HUES6 (cell line): ENCODE data around the gene LEF1.

Experiments used
- H3K27ac ChIP-seq: 2 replicates; pipeline ENCODE4 v1.7.0; 2013; ENCODE audit warnings: low read depth, mild to moderate bottlenecking, low read length, inconsistent platforms
- H3K27me3 ChIP-seq: 2 replicates; pipeline ENCODE4 v1.6.1; 2013; ENCODE audit warnings: low read length; ENCODE audit not compliant: control insufficient read depth, insufficient read depth
- H3K36me3 ChIP-seq: 2 replicates; pipeline ENCODE4 v1.6.1; 2013; ENCODE audit warnings: low read length; ENCODE audit not compliant: control insufficient read depth, insufficient read depth
- H3K4me1 ChIP-seq: 2 replicates; pipeline ENCODE4 v1.6.1; 2013; ENCODE audit warnings: low read length; ENCODE audit not compliant: control insufficient read depth, insufficient read depth
- H3K4me3 ChIP-seq: 2 replicates; pipeline ENCODE4 v1.5.1; 2013; ENCODE audit warnings: low read depth, low read length
- H3K9ac ChIP-seq: one replicate; pipeline ENCODE4 v1.6.1; 2013; ENCODE audit warnings: mild to moderate bottlenecking, low read length
- H3K9me3 ChIP-seq: 2 replicates; pipeline ENCODE4 v1.6.1; 2013; ENCODE audit warnings: low read depth, low read length; ENCODE audit not compliant: control insufficient read depth, insufficient read depth

The LEF1 gene

DNA sequence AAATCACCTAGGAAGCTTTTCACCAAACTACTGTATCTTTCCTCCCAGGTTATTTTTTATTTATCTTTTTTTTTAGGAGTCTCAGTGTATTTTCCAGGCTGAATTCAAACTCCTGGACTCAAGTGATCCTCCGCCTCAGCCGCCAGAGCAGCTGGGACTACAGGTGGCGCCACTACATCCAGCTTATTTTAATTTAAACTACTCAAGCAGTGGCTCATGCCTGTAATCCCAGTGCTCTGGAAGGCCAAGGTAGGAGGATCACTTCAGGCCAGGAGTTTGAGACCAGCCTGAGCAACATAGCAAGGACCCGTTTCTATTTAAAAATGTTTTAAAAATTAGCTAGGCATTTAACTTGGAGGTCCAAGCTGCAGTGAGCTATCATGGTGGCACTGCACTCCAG is 37.8 kb downstream of the LEF1 start:
- Histone ChIP-seq H3K27ac (no peak overlapping the region), H3K9me3 (no peaks in the 10 kb centered on the region), H3K4me1 (peaks cover 18% of the 10 kb centered on the region), H3K27me3 (no peaks in the 10 kb centered on the region), H3K4me3 (no peak overlapping the region), H3K36me3 (no peaks in the 10 kb centered on the region), H3K9ac (no peak overlapping the region)

DNA sequence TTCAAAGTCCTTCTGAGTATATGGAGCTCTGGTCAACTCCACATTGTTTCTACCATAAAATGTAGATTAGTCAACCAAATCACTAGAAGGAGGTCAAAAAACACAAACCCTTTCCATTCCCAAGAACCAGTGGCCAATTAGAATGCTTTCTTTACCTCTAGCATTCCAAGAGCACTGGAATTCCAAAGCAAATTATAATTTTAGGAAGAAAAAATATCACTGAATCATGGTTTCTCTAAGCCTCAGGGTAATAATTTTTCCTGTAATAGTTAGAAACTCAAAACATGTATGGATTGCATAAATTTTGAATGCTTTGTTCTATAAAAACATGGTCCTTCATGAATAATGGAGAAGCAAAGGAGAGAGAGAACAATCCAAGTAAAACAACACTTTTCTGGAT is 39.5 kb downstream of the LEF1 start:
- H3K27ac ChIP-seq: no peak overlapping the region
- H3K4me3 ChIP-seq: no peak overlapping the region
- H3K4me1 ChIP-seq: 0 out of 2 replicates have a peak, but pooled peaks cover 1% of the 10 kb centered on the region
- no peaks in the 10 kb centered on the region for H3K9me3 ChIP-seq
- H3K9ac ChIP-seq: no peak overlapping the region
- H3K36me3 ChIP-seq: no peaks in the 10 kb centered on the region
- H3K27me3 ChIP-seq: no peaks in the 10 kb centered on the region

DNA sequence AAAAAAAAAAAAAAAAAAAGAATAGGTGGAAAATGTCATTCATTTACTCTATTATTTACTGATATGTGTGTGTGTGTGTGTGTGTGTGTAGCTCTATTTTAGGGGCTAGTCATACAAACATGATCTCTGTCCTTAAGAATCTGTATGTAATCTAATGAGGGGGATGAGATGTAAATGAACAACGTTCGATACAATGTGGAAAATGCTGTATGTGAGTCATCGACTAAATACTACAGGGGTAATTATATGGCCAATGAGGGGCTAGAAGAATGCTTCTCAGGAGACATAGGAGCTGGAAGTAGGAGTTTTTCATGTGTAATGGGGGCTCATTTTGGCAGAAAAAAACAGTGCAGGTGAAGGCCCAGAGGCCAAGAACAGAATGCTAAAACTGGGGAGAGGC is 41.9 kb downstream of the LEF1 start:
- no peaks in the 10 kb centered on the region for H3K9me3 ChIP-seq
- H3K27ac ChIP-seq: no peak overlapping the region
- H3K9ac ChIP-seq: no peak overlapping the region
- no peaks in the 10 kb centered on the region for H3K4me1 ChIP-seq
- H3K36me3 ChIP-seq: no peaks in the 10 kb centered on the region; the same call in 1 of the 2 replicates
- no peak overlapping the region for H3K4me3 ChIP-seq
- H3K27me3 ChIP-seq: no peaks in the 10 kb centered on the region

DNA sequence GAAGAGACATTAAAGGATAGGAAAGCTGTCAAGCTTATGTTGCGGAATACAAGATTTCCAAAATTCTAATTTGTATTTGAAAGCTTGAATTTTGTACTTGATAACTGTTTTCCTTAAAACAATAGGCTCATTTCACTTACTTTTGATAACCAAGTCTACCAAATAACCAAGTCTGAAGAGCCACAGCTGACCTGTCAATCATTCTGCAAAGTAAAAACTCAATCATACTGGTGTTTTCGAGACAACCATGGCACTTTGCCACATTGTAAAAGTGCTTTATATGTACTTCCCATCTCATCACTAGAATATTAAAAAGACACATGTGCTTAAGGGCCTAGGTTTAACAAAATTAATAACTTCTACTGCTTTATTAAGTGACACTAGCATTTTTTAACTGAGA is 47.9 kb downstream of the LEF1 start:
- peaks cover 30% of the 10 kb centered on the region for H3K4me1 ChIP-seq

DNA sequence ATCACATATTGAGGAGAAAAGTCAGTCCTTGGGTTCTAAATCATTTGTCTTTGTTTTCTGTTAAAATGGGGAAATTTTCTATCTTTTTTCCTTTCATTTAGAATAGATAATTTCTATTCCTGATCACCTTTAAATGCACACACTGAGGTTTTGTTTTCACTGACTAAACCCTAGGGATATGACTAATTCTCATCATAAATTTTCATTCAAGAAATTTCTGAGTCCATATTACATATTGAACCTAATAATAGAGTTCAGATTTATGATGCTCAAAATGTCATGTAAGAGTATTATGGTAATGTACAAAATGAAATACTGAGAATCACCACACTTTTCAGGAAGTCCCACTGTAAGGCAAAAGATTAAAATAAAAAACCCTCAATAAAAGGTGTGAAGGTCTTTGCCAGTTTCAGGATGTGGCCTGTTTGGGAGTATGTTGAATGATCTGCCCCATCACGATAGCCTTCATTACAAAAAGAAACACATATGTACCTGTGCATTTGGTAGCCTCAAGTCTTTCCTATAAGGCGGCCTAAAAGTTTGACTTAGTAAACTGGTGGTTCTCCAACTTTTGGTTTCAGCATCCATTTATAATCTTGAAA is 49.4 kb downstream of the LEF1 start:
- no peaks in the 10 kb centered on the region for H3K9me3 ChIP-seq
- no peaks in the 10 kb centered on the region for H3K27me3 ChIP-seq
- H3K36me3 ChIP-seq: no peaks in the 10 kb centered on the region; the same call in 1 of the 2 replicates
- H3K4me1 ChIP-seq: peaks cover 40% of the 10 kb centered on the region
- no peak overlapping the region for H3K27ac ChIP-seq
- no peak overlapping the region for H3K4me3 ChIP-seq
- H3K9ac ChIP-seq: no peak overlapping the region

More for the DNA sequence above, 47.9 kb downstream of the LEF1 start:
- no peaks in the 10 kb centered on the region for H3K9me3 ChIP-seq
- no peak overlapping the region for H3K4me3 ChIP-seq
- no peak overlapping the region for H3K27ac ChIP-seq
- H3K9ac ChIP-seq: no peak overlapping the region
- H3K27me3 ChIP-seq: no peaks in the 10 kb centered on the region
- no peaks in the 10 kb centered on the region; the same call in 1 of the 2 replicates for H3K36me3 ChIP-seq

DNA sequence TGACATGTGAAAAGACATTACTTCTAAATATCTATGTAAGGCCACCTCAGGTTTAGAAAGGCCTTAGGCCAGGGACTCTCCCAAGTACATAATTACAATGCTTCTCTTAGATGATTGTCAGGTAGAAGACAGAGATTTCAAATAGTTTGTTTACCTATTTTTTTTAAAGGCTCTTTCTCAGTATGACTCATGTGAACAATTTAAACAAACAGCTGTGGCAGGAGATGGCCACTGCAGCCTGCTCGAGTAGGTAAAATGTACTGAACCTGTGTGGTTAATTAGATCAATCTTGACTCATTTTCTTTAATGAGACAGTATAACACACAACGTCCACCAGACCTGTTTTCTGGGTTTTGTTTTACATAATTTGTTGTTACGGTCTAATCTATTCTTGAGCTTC is 50.2 kb downstream of the LEF1 start:
- Histone ChIP-seq H3K4me3 (no peak overlapping the region), H3K4me1 (peaks cover 48% of the 10 kb centered on the region), H3K27me3 (no peaks in the 10 kb centered on the region), H3K9me3 (no peaks in the 10 kb centered on the region), H3K9ac (no peak overlapping the region), H3K27ac (no peak overlapping the region), H3K36me3 (no peaks in the 10 kb centered on the region; the same call in 1 of the 2 replicates)

DNA sequence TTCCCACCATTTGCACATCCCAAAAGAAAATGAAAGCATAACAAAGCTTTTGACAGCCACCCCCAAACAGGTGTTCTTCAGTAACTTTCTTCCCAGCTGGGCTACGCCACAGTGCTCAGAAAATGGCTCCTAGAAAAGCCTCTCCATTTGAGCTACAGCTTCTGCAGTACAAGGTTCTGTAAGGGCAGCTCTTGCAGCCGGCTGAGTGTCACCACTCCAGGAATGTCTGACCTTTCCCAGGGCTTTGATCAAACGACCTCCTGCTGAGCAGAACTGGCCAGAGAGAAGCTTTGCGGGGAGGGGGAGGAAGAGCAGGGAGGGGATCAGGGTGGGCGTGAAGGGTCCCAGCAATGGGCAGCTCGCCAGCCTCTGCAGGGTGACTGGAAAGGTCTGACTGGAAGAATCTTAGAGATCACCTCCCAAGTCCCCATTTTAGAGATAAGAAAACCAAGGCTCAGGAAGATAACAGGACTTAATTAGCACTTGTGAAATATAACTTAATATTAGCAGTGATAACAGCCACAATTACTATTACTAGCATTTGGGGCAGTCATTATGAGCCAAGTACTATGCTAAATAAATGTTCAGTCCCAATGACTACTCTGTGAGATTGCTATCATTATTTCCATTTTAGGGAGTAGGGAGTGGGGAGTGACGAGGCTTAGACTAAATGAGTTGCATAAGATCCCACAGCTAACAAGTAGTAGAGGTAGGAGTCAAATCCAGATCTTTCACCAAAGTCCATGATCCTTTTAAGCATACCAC is 51.1 kb downstream of the LEF1 start:
- no peaks in the 10 kb centered on the region for H3K27me3 ChIP-seq
- H3K9me3 ChIP-seq: no peaks in the 10 kb centered on the region
- H3K27ac ChIP-seq: no peak overlapping the region
- peaks cover 57% of the 10 kb centered on the region for H3K4me1 ChIP-seq
- no peaks in the 10 kb centered on the region for H3K36me3 ChIP-seq
- no peak overlapping the region; the same call in 1 of the 2 replicates for H3K4me3 ChIP-seq
- no peak overlapping the region for H3K9ac ChIP-seq

DNA sequence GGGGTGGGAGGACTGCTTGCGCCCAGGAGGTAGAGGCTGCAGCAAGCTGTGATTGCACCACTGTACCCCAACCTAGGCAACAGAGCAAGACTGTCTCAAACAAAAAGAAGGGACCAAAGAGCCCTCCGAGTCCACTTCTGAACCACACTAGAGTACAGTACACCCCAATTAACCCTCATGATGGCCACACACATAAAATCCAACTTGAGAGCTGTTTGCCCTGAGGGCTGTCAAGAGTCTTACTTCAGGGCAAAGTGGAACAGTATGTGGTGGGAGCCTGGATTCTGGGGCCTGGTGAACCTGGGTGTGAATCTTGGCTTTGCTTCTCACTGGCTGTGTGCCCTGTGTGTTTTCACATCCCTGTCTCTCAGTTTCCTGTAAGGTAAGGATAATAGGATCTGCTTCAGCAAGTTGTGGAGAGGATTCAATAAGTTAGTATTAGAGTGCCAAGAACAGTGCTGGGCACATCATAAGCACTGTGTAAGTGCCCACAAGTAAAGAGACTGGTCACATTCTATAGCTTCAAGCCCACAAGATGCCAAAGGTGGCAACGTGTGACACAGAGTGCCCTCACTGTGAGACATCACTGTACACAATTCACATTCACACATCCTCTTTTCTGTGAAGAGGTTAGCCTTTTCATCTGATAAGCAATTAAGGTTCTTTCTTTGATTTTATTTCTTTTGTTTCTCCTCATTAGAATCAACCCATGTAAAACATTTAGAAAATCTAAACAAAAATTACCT is 52.1 kb downstream of the LEF1 start:
- H3K9ac ChIP-seq: no peak overlapping the region
- H3K9me3 ChIP-seq: no peaks in the 10 kb centered on the region
- H3K4me1 ChIP-seq: peaks cover 57% of the 10 kb centered on the region
- H3K27ac ChIP-seq: no peak overlapping the region
- no peaks in the 10 kb centered on the region for H3K27me3 ChIP-seq
- no peak overlapping the region for H3K4me3 ChIP-seq
- H3K36me3 ChIP-seq: no peaks in the 10 kb centered on the region; the same call in 1 of the 2 replicates

DNA sequence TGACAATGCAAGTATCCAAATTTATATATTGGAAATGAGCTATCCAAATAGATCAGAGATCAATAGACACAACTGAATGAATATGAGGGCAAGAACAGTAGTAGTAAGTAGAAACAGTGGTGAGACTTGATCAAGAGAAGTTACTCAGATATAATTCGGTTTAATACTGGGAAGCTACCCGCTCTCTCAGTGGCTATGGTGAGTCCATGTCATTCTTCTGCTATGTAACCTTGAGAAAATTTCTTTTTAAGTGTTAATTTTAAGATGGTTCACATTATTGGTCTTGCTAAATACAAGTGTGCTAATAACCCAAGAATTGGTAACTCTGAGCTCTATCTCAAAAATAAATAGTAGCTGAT is 53.6 kb downstream of the LEF1 start:
- H3K4me3 ChIP-seq: no peak overlapping the region
- no peak overlapping the region for H3K9ac ChIP-seq
- H3K9me3 ChIP-seq: no peaks in the 10 kb centered on the region
- no peak overlapping the region for H3K27ac ChIP-seq
- no peaks in the 10 kb centered on the region for H3K27me3 ChIP-seq
- peaks cover 67% of the 10 kb centered on the region for H3K4me1 ChIP-seq
- no peaks in the 10 kb centered on the region; the same call in 1 of the 2 replicates for H3K36me3 ChIP-seq

DNA sequence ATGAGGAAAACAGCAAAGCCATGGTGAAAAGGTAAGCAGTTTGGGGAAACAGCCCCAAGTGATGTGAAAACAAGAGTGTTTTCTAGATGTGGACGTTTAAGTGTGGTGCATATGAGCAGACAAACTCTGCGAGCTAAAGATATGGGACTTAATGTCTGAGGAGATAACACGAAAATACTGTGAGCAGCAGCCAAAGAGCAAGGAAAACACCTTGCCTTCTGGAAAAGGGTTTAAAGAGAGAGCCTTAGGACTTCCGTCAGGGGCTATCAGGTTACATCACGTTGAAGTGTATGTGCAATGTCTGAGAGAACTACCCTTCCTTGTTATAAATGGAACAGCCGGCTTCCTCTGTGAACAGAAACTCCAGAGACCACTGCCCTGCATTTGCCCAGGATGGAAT is 54.2 kb downstream of the LEF1 start:
- Histone ChIP-seq H3K27ac (no peak overlapping the region), H3K4me3 (no peak overlapping the region), H3K9me3 (no peaks in the 10 kb centered on the region), H3K9ac (no peak overlapping the region), H3K36me3 (no peaks in the 10 kb centered on the region; the same call in 1 of the 2 replicates), H3K4me1 (peaks cover 72% of the 10 kb centered on the region), H3K27me3 (no peaks in the 10 kb centered on the region)

DNA sequence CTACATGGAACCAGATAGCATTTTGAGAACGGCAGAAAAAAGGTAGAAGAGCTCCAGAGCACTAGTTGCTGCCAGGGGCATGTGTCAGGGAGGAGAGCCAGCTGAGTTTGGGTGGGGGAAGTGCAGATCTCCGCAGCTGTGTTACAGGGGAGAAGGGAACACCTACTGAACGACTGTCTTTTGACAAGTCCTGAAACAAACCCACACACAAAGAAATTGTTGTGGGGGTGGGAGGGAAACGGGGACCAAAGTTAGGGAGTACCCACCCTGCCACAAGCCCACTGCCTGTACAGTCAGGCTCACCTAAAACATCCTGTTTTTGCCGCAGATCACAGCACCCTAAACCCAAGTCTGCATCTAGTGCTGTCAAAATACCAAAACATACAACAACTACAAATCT is 55.5 kb downstream of the LEF1 start:
- no peaks in the 10 kb centered on the region for H3K9me3 ChIP-seq
- peaks cover 75% of the 10 kb centered on the region for H3K4me1 ChIP-seq
- no peak overlapping the region for H3K4me3 ChIP-seq
- no peak overlapping the region for H3K9ac ChIP-seq
- no peaks in the 10 kb centered on the region; the same call in 1 of the 2 replicates for H3K36me3 ChIP-seq
- no peak overlapping the region for H3K27ac ChIP-seq
- no peaks in the 10 kb centered on the region for H3K27me3 ChIP-seq
